ENCODE measurements around the gene SLC22A15.

Gene SLC22A15

GRCh38 chr1:116110567-116111523 is 134.5 kb downstream of the SLC22A15 start, which contains the start of gene MAB21L3:
Gene MAB21L3 (plus strand): TSS chr1:116111399. CDS start chr1:116112616, 1,217 bp downstream.
- DNase-seq, result no peak

- DNase-seq, result no peak
Measured at GRCh38 chr1:116111524-116112021, 135.3 kb downstream of the SLC22A15 start.

DNA sequence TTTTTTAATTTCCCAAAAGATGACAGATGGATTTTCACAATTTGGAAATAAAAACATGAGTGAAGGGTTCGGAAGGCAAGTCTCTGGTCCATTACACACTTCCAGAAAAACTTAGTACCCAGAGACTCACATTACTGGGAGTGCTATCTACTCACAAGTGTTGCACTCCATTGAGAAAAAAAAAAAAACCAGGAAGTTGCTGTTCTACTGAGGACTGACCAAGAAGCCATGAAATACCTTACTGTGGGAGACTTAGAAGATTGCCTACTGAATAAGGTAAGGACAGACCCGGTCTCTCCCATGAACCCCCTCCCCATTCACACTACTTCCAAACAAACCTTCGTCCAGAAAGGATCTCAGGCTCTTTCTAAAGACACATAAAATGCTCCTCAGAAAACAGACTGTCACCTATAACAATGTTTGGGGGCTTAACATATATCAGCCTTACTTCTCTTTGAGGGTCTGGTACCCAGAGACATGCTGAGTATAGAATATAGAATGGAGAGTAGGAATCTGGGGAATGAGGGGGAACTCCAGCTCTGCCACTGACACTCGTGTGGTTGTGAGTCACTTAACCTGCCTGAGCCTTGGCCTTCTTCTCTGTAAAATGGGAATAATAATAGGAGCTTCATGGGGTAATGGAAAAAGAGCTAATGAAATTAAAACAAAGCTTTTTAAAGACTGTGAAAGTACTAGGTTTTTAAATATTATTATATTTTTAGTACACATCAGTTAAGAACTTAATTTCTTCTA is 136.3 kb downstream of the SLC22A15 start:
- no peak for DNase-seq

- no peak for DNase-seq
Measured at GRCh38 chr1:116113615-116114014, 137.3 kb downstream of the SLC22A15 start.

DNA sequence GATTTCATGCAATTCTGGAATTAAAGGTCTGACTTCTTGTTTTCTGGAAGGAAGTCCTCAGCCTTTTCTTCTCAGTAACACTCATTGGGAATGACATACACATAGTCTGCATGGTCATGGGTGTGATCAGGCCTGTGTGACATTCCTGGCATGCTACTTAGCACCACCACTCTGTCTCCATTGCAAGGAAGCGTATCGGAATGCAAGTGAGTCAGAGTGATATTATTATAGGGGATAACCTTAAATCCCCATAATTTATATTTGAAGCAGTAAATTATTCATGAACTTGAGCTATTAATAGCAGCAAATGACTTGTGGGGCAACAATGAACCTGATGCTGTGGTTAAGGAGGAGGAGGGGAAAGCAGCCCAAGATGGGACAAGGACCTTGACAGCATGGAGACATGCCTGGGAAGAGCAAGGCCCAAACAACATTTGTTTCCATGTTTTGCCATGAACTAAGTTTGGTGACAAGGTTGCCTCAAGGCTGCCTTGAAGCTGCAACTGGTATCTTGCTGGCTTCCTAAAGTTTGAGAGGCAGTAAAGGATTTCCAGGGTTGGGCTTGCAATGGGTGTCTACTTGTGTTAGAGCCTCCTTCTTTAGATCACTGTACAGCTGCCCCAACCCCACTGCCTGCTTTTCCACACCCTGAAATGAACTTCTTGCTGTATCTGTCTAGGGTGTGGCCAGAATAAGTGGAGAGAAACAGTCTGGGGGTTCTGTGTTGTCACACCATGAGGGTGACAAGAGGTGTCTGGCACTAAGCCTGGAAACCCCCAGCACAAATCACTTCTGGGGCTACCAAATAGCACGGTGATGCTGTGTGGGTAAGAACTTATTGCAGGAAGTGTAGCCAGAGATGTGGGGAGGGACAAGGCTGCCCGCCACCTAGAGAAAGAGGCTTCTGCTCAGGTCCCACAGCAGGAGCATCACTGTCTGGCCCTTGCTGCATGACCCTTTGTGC is 139.4 kb downstream of the SLC22A15 start:
- DNase-seq, result no peak

DNA sequence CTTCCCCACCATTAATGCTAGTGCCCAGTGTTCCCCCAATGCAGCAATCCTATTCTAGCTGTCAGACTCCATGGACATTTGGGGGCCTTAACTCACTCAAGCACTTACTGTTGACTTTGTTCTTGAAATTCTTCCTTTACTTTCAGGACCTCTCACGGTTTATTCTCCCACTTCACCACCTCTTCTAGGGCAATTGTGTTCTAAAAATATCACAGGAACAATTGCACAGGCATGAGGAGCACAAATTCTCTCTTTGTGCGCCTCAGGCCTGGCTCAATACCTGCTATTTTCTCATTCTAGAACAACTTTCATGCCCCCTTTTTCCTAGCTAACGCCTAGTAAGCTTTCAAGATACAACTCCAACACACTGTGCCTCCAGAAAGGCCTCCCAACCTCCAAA is 142.2 kb downstream of the SLC22A15 start:
- no peak for DNase-seq
